ENCODE data around the gene MT1G. TPM values are rescaled to one million over a fixed set of nuclear protein-coding genes. Genes with fewer than 3 reads are reported as not detected.
"Not testable (repeated sequence)": the region's sequence is repeated elsewhere in the genome, so short reads cannot be mapped to it uniquely, and the experiment has no call there.

MT1G gene
- total RNA-seq, 2 experiments from 2014 or later, result not detected

GRCh38 chr16:56625943-56626654, 41.8 kb downstream of the MT1G start:
- no peak overlapping the region for H2AFZ ChIP-seq (ENCODE audit: low read length)
- no peaks in the 10 kb centered on the region for H3K79me2 ChIP-seq (ENCODE audit: insufficient read depth, low read depth, low read length)
- TF ChIP-seq CTCF (conservative IDR thresholded peaks at IDR 0.05; ENCODE audit: low read length) (no peak), EZH2phosphoT487 (IDR thresholded peaks at IDR 0.05; ENCODE audit: borderline replicate concordance, low read depth, low read length) (no peak)
- H3K4me2 ChIP-seq (ENCODE audit: low read length), result no peak overlapping the region
- no peaks in the 10 kb centered on the region for H3K9me2 ChIP-seq (ENCODE audit: insufficient read depth, low read length)
- H3K4me1 ChIP-seq (ENCODE audit: insufficient read depth, low read length, poor library complexity, severe bottlenecking), result peaks cover 13% of the 10 kb centered on the region
- CTCF ChIA-PET (ENCODE audit: unreplicated experiment), result no interaction called here
- DNase-seq (ENCODE audit: low spot score), result no peak
- H3K4me3 ChIP-seq (ENCODE audit: low read depth, low read length, poor library complexity, severe bottlenecking), result no peak overlapping the region
- H4K20me1 ChIP-seq (ENCODE audit: insufficient read depth, low read length), result no peaks in the 10 kb centered on the region
- no peaks in the 10 kb centered on the region for H3K36me3 ChIP-seq (ENCODE audit: insufficient read depth, low read length)
- no peaks in the 10 kb centered on the region for H3K9me3 ChIP-seq (ENCODE audit: low read length)
- H3K27ac ChIP-seq (ENCODE audit: low read depth, low read length, poor library complexity, severe bottlenecking), result no peak overlapping the region
- no TSS peak for BruUV-seq (replicated peaks)
- intact Hi-C loops (cut with micrococcal nuclease; ENCODE audit: unreplicated experiment), result no loop called here
- POLR2A ChIA-PET, result no interaction called here

GRCh38 chr16:56625140-56625942, 42.5 kb downstream of the MT1G start, which contains the start of gene MT1E:
TSS of gene MT1E (plus strand) at chr16:56625781. CDS start at chr16:56625852, 71 bp downstream.
- Histone ChIP-seq H3K27ac (ENCODE audit: low read depth, low read length, poor library complexity, severe bottlenecking) (no peak within 1 kb of the TSS), H2AFZ (ENCODE audit: low read length) (no peak within 1 kb of the TSS), H3K36me3 (ENCODE audit: insufficient read depth, low read length) (no peaks in the 10 kb centered on the region), H3K9me2 (ENCODE audit: insufficient read depth, low read length) (no peaks in the 10 kb centered on the region), H4K20me1 (ENCODE audit: insufficient read depth, low read length) (no peaks in the 10 kb centered on the region), H3K4me2 (ENCODE audit: low read length) (no peak within 1 kb of the TSS), H3K4me1 (ENCODE audit: insufficient read depth, low read length, poor library complexity, severe bottlenecking) (peaks cover 11% of the 10 kb centered on the region), H3K79me2 (ENCODE audit: insufficient read depth, low read depth, low read length) (no peaks in the 10 kb centered on the region), H3K4me3 (ENCODE audit: low read depth, low read length, poor library complexity, severe bottlenecking) (no peak within 1 kb of the TSS), H3K9me3 (ENCODE audit: low read length) (no peaks in the 10 kb centered on the region)
- BruUV-seq (replicated peaks), result no TSS peak
- POLR2A ChIA-PET, result no interaction called here
- no peak for DNase-seq (ENCODE audit: low spot score)
- intact Hi-C loops (cut with micrococcal nuclease; ENCODE audit: unreplicated experiment), result no loop called here
- CTCF ChIA-PET (ENCODE audit: unreplicated experiment), result no interaction called here
- no peak for TF ChIP-seq EZH2phosphoT487 (IDR thresholded peaks at IDR 0.05; ENCODE audit: borderline replicate concordance, low read depth, low read length)
- TF ChIP-seq CTCF (conservative IDR thresholded peaks at IDR 0.05; ENCODE audit: low read length), result no peak

- Histone ChIP-seq H3K4me1 (ENCODE audit: insufficient read depth, low read length, poor library complexity, severe bottlenecking) (peaks cover 4% of the 10 kb centered on the region), H3K27ac (ENCODE audit: low read depth, low read length, poor library complexity, severe bottlenecking) (no peak overlapping the region), H2AFZ (ENCODE audit: low read length) (no peak overlapping the region), H3K4me3 (ENCODE audit: low read depth, low read length, poor library complexity, severe bottlenecking) (no peak overlapping the region), H3K9me2 (ENCODE audit: insufficient read depth, low read length) (no peaks in the 10 kb centered on the region), H3K79me2 (ENCODE audit: insufficient read depth, low read depth, low read length) (no peaks in the 10 kb centered on the region), H3K36me3 (ENCODE audit: insufficient read depth, low read length) (no peaks in the 10 kb centered on the region), H3K9me3 (ENCODE audit: low read length) (no peaks in the 10 kb centered on the region), H4K20me1 (ENCODE audit: insufficient read depth, low read length) (no peaks in the 10 kb centered on the region), H3K4me2 (ENCODE audit: low read length) (no peak overlapping the region)
- DNase-seq (ENCODE audit: low spot score), result no peak
- TF ChIP-seq CTCF (conservative IDR thresholded peaks at IDR 0.05; ENCODE audit: low read length) (no peak), EZH2phosphoT487 (IDR thresholded peaks at IDR 0.05; ENCODE audit: borderline replicate concordance, low read depth, low read length) (no peak)
- BruUV-seq (replicated peaks), result no TSS peak
- POLR2A ChIA-PET, result interaction anchor here (0.6 to 1.5 kb wide), 4 partner anchors 13 to 123 kb away, joined by 3 to 11 read pairs (median 3); no protein-coding TSS in a partner anchor
- CTCF ChIA-PET (ENCODE audit: unreplicated experiment), result no interaction called here
- intact Hi-C loops (cut with micrococcal nuclease; ENCODE audit: unreplicated experiment), result no loop called here
Observed at GRCh38 chr16:56623637-56624036, 44.2 kb downstream of the MT1G start.

GRCh38 chr16:56623184-56623583, 44.7 kb downstream of the MT1G start:
- H3K9me2 ChIP-seq (ENCODE audit: insufficient read depth, low read length); BruUV-seq (replicated peaks); H3K27ac ChIP-seq (ENCODE audit: low read depth, low read length, poor library complexity, severe bottlenecking); H2AFZ ChIP-seq (ENCODE audit: low read length); H3K79me2 ChIP-seq (ENCODE audit: insufficient read depth, low read depth, low read length); H3K4me2 ChIP-seq (ENCODE audit: low read length); H3K4me1 ChIP-seq (ENCODE audit: insufficient read depth, low read length, poor library complexity, severe bottlenecking); intact Hi-C loops (cut with micrococcal nuclease; ENCODE audit: unreplicated experiment); H4K20me1 ChIP-seq (ENCODE audit: insufficient read depth, low read length); H3K9me3 ChIP-seq (ENCODE audit: low read length); DNase-seq (ENCODE audit: low spot score); H3K4me3 ChIP-seq (ENCODE audit: low read depth, low read length, poor library complexity, severe bottlenecking); CTCF ChIA-PET (ENCODE audit: unreplicated experiment); H3K36me3 ChIP-seq (ENCODE audit: insufficient read depth, low read length): not testable (repeated sequence)
- POLR2A ChIA-PET, result interaction anchor here (0.7 to 1.5 kb wide), 3 partner anchors 13 to 112 kb away, joined by 3 to 11 read pairs (median 3); no protein-coding TSS in a partner anchor
